GM21360 (cell line): ENCODE data around the gene ARID1B.

Experiments used
- ATAC-seq: cut with Tn5 transposase; IDR thresholded peaks from one replicate; pipeline ENCODE4 v1.9.1; 2021; ENCODE audit warnings: mild to moderate bottlenecking, moderate library complexity; ENCODE audit not compliant: unreplicated experiment

ARID1B gene

GRCh38 chr6:156790711-156791319, 13.6 kb downstream of the ARID1B start:
- ATAC-seq, result no peak

GRCh38 chr6:156791320-156791850, 14.2 kb downstream of the ARID1B start:
- peak; percentile 53 for ATAC-seq

DNA sequence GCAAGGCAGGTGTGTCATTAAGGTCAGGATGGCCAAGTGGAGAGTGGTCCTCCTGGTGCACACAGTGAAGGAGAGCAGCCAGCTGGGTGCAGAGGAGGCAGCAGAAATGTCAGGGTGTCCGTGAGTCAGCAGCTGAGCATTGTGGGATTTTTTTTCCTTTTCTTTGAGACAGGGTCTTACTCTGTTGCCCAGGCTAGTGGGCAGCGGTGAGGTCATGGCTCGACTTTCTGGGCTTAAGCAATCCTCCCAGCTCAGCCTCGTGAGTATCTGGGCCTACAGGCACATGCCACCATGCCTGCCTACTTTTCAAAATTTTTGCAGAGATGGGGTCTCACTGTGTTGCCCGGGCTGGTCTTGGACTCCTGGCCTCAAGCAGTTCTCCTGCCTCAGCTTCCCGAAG, 16.0 kb downstream of the ARID1B start:
- no peak for ATAC-seq

DNA sequence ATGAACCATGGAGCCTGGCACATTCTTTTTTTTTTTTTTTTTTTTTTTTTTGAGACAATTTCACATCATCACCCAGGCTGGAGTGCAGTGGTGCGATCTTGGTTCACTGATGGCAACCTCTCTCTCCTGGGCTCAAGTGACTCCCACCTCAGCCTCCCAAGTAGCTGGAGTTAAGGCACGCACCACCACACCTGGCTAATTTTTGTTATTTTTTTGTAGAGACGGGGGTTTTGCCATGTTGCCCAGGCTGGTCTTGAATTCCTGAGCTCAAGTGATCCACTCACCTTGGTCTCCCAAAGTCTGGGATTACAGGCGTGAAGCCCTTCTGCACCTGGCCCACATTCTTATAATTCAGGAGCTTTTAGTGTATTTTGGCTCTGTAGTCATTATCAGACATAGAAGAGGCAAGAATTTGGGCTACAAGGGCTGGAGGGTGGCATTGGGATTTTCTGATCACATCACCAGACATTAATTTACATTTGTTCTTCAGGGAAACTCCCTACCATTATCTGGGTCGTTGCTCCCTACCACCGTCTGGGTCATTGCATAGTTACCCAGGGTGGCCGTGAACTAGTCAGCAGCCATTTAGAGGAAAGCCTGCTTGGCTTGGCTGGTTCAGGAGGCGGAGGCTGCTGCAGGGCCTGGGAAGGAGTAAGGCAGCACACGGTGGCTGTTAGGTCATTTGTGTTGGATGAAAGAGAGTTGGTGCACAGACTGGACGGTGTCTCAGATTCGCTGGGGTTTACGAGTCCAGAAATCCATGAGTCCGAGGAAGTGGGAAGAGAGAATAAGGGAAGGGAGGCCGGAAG, 17.6 kb downstream of the ARID1B start:
- peak; percentile 47 for ATAC-seq

DNA sequence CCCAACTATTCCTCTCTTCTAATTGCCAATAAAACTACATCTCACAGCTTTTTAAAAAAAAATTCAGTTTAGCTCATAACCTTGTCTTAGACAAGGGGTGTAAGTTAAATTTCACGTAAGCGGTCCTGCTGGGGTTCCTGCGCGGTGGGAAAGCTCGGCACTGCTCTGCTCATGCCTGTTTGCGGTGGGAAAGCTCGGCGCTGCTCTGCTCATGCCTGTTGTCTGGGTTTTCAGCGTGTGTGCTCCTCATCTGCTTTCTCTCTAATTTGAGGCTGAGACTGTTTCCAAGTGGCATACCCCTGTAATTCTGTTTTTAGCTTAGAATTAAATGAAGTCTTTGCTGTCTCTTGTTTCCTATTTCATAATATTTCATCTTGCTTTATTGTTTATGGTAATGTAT, 18.6 kb downstream of the ARID1B start:
- no peak for ATAC-seq

DNA sequence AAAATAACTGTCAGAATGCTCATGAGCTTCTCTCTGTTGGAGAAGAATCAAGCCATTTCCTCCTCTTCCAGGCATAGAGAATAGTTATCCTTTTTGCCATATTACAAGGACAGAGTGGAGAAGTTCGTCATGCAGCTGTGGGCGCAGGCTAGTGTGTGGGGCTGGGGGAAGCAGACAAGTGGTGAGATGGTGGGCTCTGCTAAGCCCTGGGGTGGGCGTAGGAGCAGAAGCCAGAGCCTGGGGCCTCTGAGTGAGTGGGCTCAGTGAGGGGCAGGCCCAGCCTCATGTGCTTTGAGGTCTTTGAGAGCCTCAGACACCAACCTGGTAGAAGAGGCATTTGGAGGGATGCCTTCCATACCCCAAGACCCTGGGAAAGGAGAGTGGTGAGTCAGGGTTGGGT, 19.4 kb downstream of the ARID1B start:
- ATAC-seq, result no peak

DNA sequence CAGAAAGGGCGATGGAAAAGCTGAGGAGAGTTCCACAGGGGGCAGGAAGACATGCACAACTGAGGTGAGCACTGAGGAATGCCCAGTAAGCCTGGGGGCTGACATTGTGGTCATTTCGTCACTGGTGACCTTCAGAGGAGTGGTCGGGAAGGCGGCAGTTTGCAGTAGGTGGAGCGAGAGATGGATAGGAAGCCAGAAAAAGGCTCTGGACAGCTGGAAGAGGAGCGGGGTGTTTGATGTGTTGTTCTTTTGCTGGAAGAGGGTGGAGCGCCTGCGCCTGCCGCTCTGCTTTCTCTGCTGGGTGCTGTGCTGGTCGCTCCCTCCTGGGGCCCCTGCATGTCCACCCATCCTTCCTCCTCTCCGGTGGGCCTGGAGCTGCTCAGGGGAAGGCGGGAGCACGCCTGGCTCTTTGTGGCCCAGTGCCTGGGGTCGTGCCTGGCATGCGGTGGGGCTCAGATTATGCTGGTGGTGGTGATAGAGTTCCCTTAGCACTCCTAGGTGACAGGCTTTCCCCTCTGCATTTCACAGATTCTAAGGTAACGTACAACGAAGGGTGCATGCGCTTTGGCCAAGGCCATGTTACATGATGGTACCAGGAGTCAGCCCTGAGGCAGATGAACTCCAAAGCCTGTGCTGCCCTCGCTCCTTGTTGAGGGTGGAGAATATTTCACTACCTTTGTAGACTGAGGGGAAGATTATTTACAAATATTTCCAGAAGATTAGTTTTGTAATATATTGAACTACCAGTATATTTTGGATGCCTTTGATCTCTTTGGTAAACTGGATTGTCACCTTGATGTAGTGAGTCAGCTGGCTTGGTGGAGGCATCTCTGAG, 20.9 kb downstream of the ARID1B start:
- ATAC-seq, result no peak

DNA sequence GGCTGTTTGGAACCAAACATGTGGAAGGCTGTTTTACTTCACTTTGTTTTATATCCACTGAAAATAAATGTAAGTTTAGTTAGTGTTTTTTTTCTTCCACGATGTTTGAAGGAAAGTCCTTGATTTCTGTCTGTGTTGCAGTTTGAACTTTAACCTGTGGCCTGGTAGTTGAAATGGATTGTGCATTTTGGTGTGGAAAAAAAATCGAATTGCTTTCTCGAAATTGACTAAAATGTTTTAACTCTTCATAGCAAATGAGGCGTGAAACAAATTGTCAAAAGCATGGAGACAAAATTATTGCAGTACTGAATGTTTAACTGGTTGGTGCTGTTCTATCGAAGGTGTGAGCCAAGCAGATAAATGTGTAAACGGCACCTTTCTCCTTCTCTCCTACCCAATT, 24.5 kb downstream of the ARID1B start:
- no peak for ATAC-seq

DNA sequence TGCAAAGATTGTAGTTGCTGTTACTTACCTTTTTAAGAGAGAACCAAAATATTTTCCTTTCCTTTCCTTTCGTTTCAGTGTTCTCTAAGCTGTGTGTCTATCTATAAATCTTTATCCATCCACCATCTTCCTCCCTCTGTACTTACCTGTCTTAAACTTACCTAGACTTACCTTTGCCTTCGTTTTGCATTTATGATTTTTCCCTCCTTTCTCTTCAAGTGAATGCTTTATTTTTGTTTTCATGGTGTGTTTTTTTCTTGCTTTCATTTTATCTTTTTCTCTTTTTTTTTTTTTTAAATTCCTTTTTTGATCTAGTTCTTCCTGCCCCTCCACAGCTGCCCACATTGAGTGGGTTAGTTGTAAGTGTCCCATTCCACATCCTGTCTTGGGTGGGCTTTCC, 26.2 kb downstream of the ARID1B start:
- ATAC-seq, result no peak

- no peak for ATAC-seq
Observed at GRCh38 chr6:156804402-156804801, 27.2 kb downstream of the ARID1B start.

- no peak for ATAC-seq
Observed at GRCh38 chr6:156806155-156806554, 29.0 kb downstream of the ARID1B start.

DNA sequence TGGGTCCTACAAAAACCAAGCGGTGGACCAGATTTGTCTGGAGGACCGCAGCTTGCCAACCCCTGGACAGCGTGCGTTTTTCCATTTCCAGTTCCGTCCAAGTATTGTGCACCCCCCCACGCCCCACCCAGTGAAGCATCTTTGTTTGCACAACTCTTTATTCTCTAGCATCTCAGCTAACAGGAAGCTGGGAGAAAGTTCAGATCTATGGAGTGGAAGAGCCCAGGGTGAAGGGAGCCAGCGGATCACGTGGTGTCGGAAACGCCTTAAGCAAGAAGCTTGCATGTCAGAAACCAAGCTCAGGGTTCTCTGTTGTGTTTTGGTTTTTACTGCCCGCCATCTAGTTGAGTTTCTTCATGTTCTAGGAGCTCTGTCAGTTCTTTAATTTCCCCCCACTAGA, 29.9 kb downstream of the ARID1B start:
- no peak for ATAC-seq

DNA sequence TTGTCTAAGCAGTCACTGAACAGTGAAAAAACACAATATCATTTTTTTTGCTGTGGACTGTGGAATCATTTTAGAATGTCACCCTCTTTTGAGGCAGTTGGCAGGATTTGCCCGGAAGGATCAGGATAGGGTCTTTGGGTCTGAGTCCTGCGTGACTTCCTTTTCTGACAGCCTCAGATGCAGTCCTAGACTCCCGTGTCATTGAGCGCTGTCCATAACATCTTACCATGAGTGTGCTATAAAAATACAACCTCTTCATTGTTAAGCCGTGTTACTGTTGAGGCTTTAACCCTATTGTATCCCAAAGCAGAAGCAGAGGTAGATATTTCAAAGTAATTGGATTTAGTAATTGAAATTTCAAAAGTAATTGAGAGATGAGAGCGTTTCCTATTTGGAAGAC, 30.6 kb downstream of the ARID1B start:
- ATAC-seq, result no peak

DNA sequence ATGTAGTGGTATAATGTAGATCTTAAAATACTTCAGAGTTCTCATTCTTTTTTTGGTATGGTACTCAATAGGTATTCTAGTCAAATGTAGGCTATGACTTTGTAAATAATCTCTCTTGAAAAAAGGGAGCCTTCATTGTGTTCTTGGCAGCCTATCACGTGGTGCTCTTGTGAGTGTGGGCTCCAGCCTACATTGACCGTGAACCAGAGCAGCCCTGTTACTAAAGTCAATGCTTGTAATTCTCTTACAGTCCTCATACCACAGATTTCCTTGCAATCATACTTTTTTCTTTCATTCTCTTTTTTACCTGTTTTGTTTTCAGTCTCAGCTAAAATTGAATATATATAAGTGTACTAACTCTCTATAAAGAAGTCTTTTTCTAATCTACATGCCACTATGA, 31.1 kb downstream of the ARID1B start:
- ATAC-seq, result no peak

DNA sequence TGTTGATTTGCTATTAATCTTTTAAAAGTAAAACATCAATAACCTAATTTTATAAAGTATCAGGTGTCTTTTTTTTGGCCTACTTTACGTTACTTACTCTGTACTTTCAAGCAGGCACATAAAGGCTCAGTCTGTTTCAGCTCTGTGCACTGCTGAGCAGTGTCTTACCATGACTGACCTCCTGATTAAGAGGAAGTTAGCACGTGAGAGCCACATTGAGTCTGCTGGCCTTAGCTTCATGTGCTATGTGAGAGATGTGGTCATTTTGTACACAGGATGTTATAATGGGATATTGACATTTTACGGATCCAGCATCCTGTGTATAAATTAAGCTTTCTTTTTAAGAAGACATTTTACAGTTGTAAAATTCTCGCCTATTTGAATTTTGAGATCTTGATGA, 31.9 kb downstream of the ARID1B start:
- ATAC-seq, result peak; percentile 91

DNA sequence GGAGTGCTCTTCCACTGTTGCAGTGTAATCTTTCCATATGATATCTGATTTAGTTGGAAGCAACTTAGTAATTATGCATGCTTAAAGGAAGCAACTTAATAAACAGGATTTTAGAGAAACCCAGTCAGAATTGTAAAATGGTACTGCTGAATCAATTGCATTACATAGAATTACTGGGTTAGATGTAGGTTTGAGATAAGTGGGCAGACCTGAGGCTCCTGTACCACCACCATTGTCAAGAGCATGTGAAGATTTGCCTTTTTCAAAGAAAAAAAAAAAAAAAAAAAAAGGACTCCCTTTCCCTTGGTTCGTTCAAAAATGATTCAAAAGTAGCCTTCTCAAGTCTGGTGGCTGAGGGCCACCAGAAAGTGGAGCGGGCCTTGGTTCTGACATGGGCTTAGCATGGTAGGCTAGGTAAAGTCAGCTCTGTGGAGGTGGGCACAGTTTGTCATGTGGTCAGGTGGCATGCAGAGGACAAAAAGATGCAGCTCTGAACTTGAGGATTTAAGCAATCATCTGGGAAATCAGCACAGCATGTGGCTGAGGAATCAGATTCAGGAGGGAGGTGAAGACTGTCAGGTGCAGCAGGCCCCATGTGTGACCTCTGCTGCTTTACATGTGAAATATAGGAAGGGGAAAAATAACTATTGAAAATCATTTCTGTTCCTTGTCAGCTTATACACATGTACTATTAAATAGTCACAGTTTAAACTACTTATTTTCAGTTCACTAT, 32.4 kb downstream of the ARID1B start:
- ATAC-seq, result no peak

- no peak for ATAC-seq
Observed at GRCh38 chr6:156814036-156814581, 36.9 kb downstream of the ARID1B start.

GRCh38 chr6:156816505-156816904, 39.3 kb downstream of the ARID1B start:
- peak; percentile 53 for ATAC-seq

- no peak for ATAC-seq
Observed at GRCh38 chr6:156820089-156820798, 43.1 kb downstream of the ARID1B start.

GRCh38 chr6:156821707-156822106, 44.5 kb downstream of the ARID1B start:
- ATAC-seq, result no peak
